ENCODE measurements around the gene NTSR1.

The NTSR1 gene

DNA sequence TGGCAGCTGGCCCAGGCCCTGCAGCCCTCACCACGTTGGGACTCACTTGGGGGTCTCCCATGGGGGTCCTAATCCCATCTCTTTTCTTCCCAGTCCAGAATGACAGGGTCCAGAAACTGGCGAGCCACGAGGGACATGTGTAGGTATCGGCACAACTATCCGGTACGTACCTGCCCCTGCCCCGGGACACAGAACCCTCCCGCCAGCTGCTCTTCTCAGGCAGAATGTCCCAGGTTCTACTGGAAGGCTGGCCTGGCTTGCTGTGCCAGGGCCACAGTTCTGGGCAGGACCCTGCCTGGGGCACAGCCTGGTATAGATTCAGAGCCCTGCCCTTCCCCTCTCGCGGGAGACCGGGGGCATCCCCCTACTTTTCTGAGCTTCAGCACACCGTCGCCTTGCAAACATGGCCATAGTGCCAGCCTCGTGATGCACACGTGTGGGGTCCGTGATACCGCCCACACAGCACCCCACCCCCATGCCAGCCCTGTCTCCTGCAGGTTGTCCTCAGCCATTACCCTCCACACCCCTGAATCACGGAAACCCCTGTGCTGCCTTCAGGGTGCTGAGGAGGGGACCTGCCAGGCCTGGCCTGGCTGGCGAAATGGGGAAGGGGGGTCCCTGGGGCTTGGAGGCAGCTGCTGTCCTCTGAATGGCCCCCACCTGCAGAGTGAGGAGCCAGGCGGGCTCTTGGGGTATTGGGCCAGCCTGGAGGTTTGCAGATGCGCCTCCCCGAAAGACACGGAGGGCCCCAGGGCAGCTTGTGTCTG lies 99.0 kb downstream of the NTSR1 start:
- Mint-ChIP-seq H3K27ac (no peak overlapping the region), H3K27me3 (no peaks in the 10 kb centered on the region), H3K4me3 (no peak overlapping the region), H3K4me1 (peaks cover 46% of the 10 kb centered on the region), H3K9me3 (no peaks in the 10 kb centered on the region), H3K36me3 (peaks cover 48% of the 10 kb centered on the region)
- ATAC-seq = no peak

GRCh38 chr20:62808211-62808865 lies 99.7 kb downstream of the NTSR1 start:
- Mint-ChIP-seq H3K27me3 (no peaks in the 10 kb centered on the region), H3K4me3 (no peak overlapping the region), H3K9me3 (no peaks in the 10 kb centered on the region), H3K4me1 (peaks cover 46% of the 10 kb centered on the region), H3K36me3 (peaks cover 52% of the 10 kb centered on the region), H3K27ac (no peak overlapping the region)
- no peak for ATAC-seq

GRCh38 chr20:62809530-62810428 lies 101.1 kb downstream of the NTSR1 start:
- H3K27me3 Mint-ChIP-seq = peaks cover 6% of the 10 kb centered on the region
- no peak overlapping the region for H3K27ac Mint-ChIP-seq
- ATAC-seq = no peak
- no peaks in the 10 kb centered on the region for H3K9me3 Mint-ChIP-seq
- H3K4me3 Mint-ChIP-seq = no peak overlapping the region
- peaks cover 52% of the 10 kb centered on the region for H3K36me3 Mint-ChIP-seq
- peaks cover 46% of the 10 kb centered on the region for H3K4me1 Mint-ChIP-seq

- Mint-ChIP-seq H3K4me1 (peaks cover 47% of the 10 kb centered on the region), H3K27me3 (peaks cover 21% of the 10 kb centered on the region), H3K27ac (no peak overlapping the region), H3K4me3 (no peak overlapping the region), H3K9me3 (no peaks in the 10 kb centered on the region), H3K36me3 (peaks cover 52% of the 10 kb centered on the region)
- ATAC-seq = no peak
These were observed 102.7 kb downstream of the NTSR1 start for GRCh38 chr20:62811320-62811719.

GRCh38 chr20:62811720-62812119 lies 103.1 kb downstream of the NTSR1 start:
- ATAC-seq = no peak
- Mint-ChIP-seq H3K4me3 (no peak overlapping the region), H3K27me3 (peaks cover 21% of the 10 kb centered on the region), H3K36me3 (peaks cover 50% of the 10 kb centered on the region), H3K9me3 (no peaks in the 10 kb centered on the region), H3K4me1 (peaks cover 43% of the 10 kb centered on the region), H3K27ac (no peak overlapping the region)
